Thyroid gland (tissue), 4 donors: ENCODE results near the gene SP8.

ENCODE experiments used
- CTCF ChIP-seq, 6 experiments: fragments of 200-600 bp in 3 of 6; fragments of 450-650 bp in 3 of 6; sonication (generic) in 3 of 6; IDR thresholded peaks; one replicate each; pipeline ENCODE4 v1.5.1; 2016 to 2019; ENCODE audit warnings: antibody characterized with exemption in 6 of 6, mild to moderate bottlenecking in 2 of 6, inconsistent platforms in 1 of 6, moderate library complexity in 1 of 6
- POLR2A ChIP-seq, 2 donors: fragments of 450-650 bp; IDR thresholded peaks; one replicate each; pipeline ENCODE4 v1.6.1; 2017; ENCODE audit warnings: antibody characterized with exemption in 2 of 2, mild to moderate bottlenecking in 2 of 2, moderate library complexity in 1 of 2

GRCh38 chr7:20834656-20835055 is 48.0 kb upstream of the SP8 start:
- TF ChIP-seq CTCF (IDR thresholded peaks at IDR 0.05): no peak
- TF ChIP-seq POLR2A (IDR thresholded peaks at IDR 0.05): no peak
